IMR-90 (cell line): ENCODE results near the gene TSTD1. TPM values are rescaled to one million over a fixed set of nuclear protein-coding genes. Genes with fewer than 3 reads are reported as not detected.

ENCODE experiments used
- ATAC-seq: fragments of 200-7000 bp; cut with Tn5 transposase; 2 replicates; pipeline ENCODE4 v1.9.1; 2020; ENCODE audit warnings: low read depth, mild to moderate bottlenecking, moderate library complexity
- BruUV-seq: library from RNA; stranded (reverse); fragments of 400-500 nt; replicated peaks from 2 replicates; lab custom pipeline; 2021; lab: Mats Ljungman, UMichigan
- CTCF ChIA-PET: fragments of 300-600 bp; formaldehyde crosslinking; extraction: SDS; loops from one replicate; lab custom pipeline; 2021; ENCODE audit warnings: antibody characterized with exemption; lab: Yijun Ruan, JAX
- POLR2A ChIA-PET: fragments of 300-600 bp; sonication (Branson Sonifier 250); formaldehyde crosslinking; loops from one replicate; lab custom pipeline; 2022; ENCODE audit warnings: antibody characterized with exemption; ENCODE audit not compliant: unreplicated experiment; lab: Charles Lee
- DNase-seq: peaks from one replicate; pipeline ENCODE4 v3.0.0; 2013
- H2AFZ ChIP-seq: replicated peaks from 2 replicates; pipeline ENCODE3; 2013; ENCODE audit warnings: low read length, mild to moderate bottlenecking; ENCODE audit not compliant: poor library complexity
- H2AK5ac ChIP-seq: 2 replicates; pipeline ENCODE4 v1.6.1; 2013; ENCODE audit warnings: low read depth, low read length, inconsistent platforms
- H2AK9ac ChIP-seq: replicated peaks from 2 replicates; pipeline ENCODE3; 2013; ENCODE audit warnings: mild to moderate bottlenecking, low read depth, low read length, moderate library complexity; ENCODE audit not compliant: poor library complexity
- H2BK120ac ChIP-seq: 2 replicates; pipeline ENCODE4 v1.6.1; 2013; ENCODE audit warnings: low read depth, low read length, inconsistent platforms
- H2BK15ac ChIP-seq: 3 replicates; pipeline ENCODE4 v1.6.1; 2013; ENCODE audit warnings: low read depth, low read length, inconsistent platforms
- H2BK20ac ChIP-seq: 2 replicates; pipeline ENCODE4 v1.6.1; 2013; ENCODE audit warnings: low read depth, mild to moderate bottlenecking, inconsistent platforms, low read length, moderate library complexity
- H2BK5ac ChIP-seq: 2 replicates; pipeline ENCODE4 v1.6.1; 2013; ENCODE audit warnings: mild to moderate bottlenecking, low read depth, low read length, inconsistent platforms; ENCODE audit not compliant: poor library complexity, severe bottlenecking
- H3K14ac ChIP-seq: replicated peaks from 2 replicates; pipeline ENCODE4 v1.6.1; 2013; ENCODE audit warnings: low read depth, low read length, inconsistent platforms
- H3K18ac ChIP-seq: 2 replicates; pipeline ENCODE4 v1.6.1; 2013; ENCODE audit warnings: low read depth, low read length, control low read depth
- H3K23ac ChIP-seq: 2 replicates; pipeline ENCODE4 v1.6.1; 2013; ENCODE audit warnings: low read depth, low read length, inconsistent platforms
- H3K27ac ChIP-seq: 2 replicates; pipeline ENCODE4 v1.5.1; 2013; ENCODE audit warnings: mild to moderate bottlenecking, control low read depth, low read length; ENCODE audit not compliant: insufficient read depth
- H3K27me3 ChIP-seq: 2 replicates; pipeline ENCODE4 v1.6.1; 2013; ENCODE audit warnings: low read length; ENCODE audit not compliant: control insufficient read depth, insufficient read depth
- H3K36me3 ChIP-seq: 2 replicates; pipeline ENCODE4 v1.6.1; 2013; ENCODE audit warnings: low read length, mixed read lengths; ENCODE audit not compliant: control insufficient read depth, insufficient read depth
- H3K4ac ChIP-seq: 2 replicates; pipeline ENCODE4 v1.6.1; 2013; ENCODE audit warnings: low read depth, low read length, inconsistent platforms
- H3K4me1 ChIP-seq: 2 replicates; pipeline ENCODE4 v1.6.1; 2013; ENCODE audit warnings: low read length, mixed read lengths; ENCODE audit not compliant: control insufficient read depth, insufficient read depth
- H3K4me2 ChIP-seq: 2 replicates; pipeline ENCODE4 v1.6.1; 2013; ENCODE audit warnings: low read depth, mild to moderate bottlenecking, control low read depth, low read length, moderate library complexity
- H3K4me3 ChIP-seq: 2 replicates; pipeline ENCODE4 v1.5.1; 2013; ENCODE audit warnings: low read depth, mild to moderate bottlenecking, control low read depth, low read length, moderate library complexity; ENCODE audit not compliant: insufficient read depth
- H3K56ac ChIP-seq: 2 replicates; pipeline ENCODE4 v1.6.1; 2013; ENCODE audit warnings: low read length, inconsistent platforms; ENCODE audit not compliant: insufficient read depth; ENCODE audit errors: extremely low read depth
- H3K79me1 ChIP-seq, 2 experiments: 2 replicates each; pipeline ENCODE4 v1.6.1; 2013; ENCODE audit warnings: low read length in 2 of 2, inconsistent platforms in 1 of 2, low read depth in 1 of 2
- H3K9ac ChIP-seq: 2 replicates; pipeline ENCODE4 v1.6.1; 2013; ENCODE audit warnings: low read depth, low read length, control low read depth
- H3K9me1 ChIP-seq: 2 replicates; pipeline ENCODE4 v1.6.1; 2013; ENCODE audit warnings: low read length, inconsistent platforms; ENCODE audit not compliant: insufficient read depth
- H3K9me3 ChIP-seq: 2 replicates; pipeline ENCODE4 v1.6.1; 2013; ENCODE audit warnings: low read length; ENCODE audit not compliant: control insufficient read depth, insufficient read depth
- H4K20me1 ChIP-seq: 2 replicates; pipeline ENCODE4 v1.6.1; 2013; ENCODE audit warnings: low read length, inconsistent platforms; ENCODE audit not compliant: insufficient read depth
- H4K5ac ChIP-seq: 2 replicates; pipeline ENCODE4 v1.6.1; 2013; ENCODE audit warnings: mild to moderate bottlenecking, low read depth, low read length, control low read depth
- H4K8ac ChIP-seq, 2 experiments: 2 replicates each; pipeline ENCODE4 v1.6.1; 2013; ENCODE audit warnings: low read depth in 2 of 2, low read length in 2 of 2, control low read depth in 1 of 2, inconsistent platforms in 1 of 2
- H4K91ac ChIP-seq: 2 replicates; pipeline ENCODE4 v1.6.1; 2013; ENCODE audit warnings: low read depth, low read length, inconsistent platforms; ENCODE audit not compliant: insufficient read depth
- FOS ChIP-seq: fragments of 150-350 bp; IDR thresholded peaks from 2 replicates; pipeline ENCODE4 v1.6.1; 2016; ENCODE audit warnings: low read depth, low read length
- MAZ ChIP-seq: IDR thresholded peaks from 2 replicates; pipeline ENCODE4 v1.6.1; 2012; ENCODE audit warnings: low read depth, mild to moderate bottlenecking, low read length, improper control_type of control experiment, moderate library complexity, borderline replicate concordance
- RCOR1 ChIP-seq: IDR thresholded peaks from 2 replicates; pipeline ENCODE4 v1.6.1; 2012; ENCODE audit warnings: mild to moderate bottlenecking, low read length, improper control_type of control experiment; ENCODE audit not compliant: insufficient replicate concordance
- WGBS, 2 experiments: methylation state at CpG; one replicate each; pipeline versions ENCODE4 v1.1.5 to v1.1.7; 2013; ENCODE audit warnings: missing lambda C conversion rate in 2 of 2; ENCODE audit not compliant: insufficient read length in 1 of 2; ENCODE audit errors: extremely low coverage in 2 of 2; 5-methylcytosine and 5-hydroxymethylcytosine counted together
- dilution Hi-C: fragments of 300-500 bp; cut with HindIII; formaldehyde crosslinking; loops from one replicate; pipeline ENCODE4 v1.14.3; 2018; ENCODE audit warnings: low sequenced_read_pairs; ENCODE audit not compliant: unreplicated experiment
- in situ Hi-C: fragments of 300-500 bp; cut with MboI; formaldehyde crosslinking; loops from 3 replicates; pipeline ENCODE4 v1.14.3; 2019; ENCODE audit warnings: low sequenced_read_pairs, inconsistent platforms, mixed read lengths
- intact Hi-C: fragments of 100-400 bp; cut with micrococcal nuclease; formaldehyde crosslinking; loops from 2 replicates; pipeline ENCODE4 v1.10.0; 2022
- polyA plus RNA-seq, 3 experiments: library from polyadenylated mRNA; depleted of rRNA; stranded (reverse); fragments of >200 nt; gene quantifications; 2 replicates each; pipeline ENCODE4 v1.2.3, GENCODE V29; 2012; ENCODE audit warnings: low replicate concordance in 1 of 3
- total RNA-seq: library from RNA; depleted of rRNA; stranded (reverse); fragments of >200 nt; gene quantifications from 2 replicates; pipeline ENCODE4 v1.2.3, GENCODE V29; 2012

TSTD1 gene
- total and polyA plus RNA-seq, 2 of the 4 experiments (the other 2 are of a cell fraction), result 0.21 TPM; not detected in 1

- no peak overlapping the region for H3K9ac ChIP-seq
- dilution Hi-C loops, result no loop called here
Measured at GRCh38 chr1:161021165-161021969, 17.4 kb downstream of the TSTD1 start.

More at GRCh38 chr1:161021165-161021969, 17.4 kb downstream of the TSTD1 start:
- peaks cover 28% of the 10 kb centered on the region for H3K27me3 ChIP-seq
- H4K20me1 ChIP-seq, result no peaks in the 10 kb centered on the region
- H3K18ac ChIP-seq, result no peak overlapping the region
- peak overlapping the region; percentile 99 for H3K4me2 ChIP-seq
- H3K4me1 ChIP-seq, result peaks cover 3% of the 10 kb centered on the region; the same call in 1 of the 2 replicates
- H3K14ac ChIP-seq, result no peak overlapping the region
- no peak overlapping the region for H2BK20ac ChIP-seq
- intact Hi-C loops, result no loop called here
- no peak overlapping the region for H2BK15ac ChIP-seq
- 0% methylated on average over 9 of the region's 34 CpGs; no CpG with 5 or more reads in 1 of the 2 experiments for WGBS, 2 experiments
- TF ChIP-seq MAZ (no peak), FOS (no peak), RCOR1 (no peak)
- no peak overlapping the region for H2BK120ac ChIP-seq
- no peak overlapping the region for H4K91ac ChIP-seq
- H3K4me3 ChIP-seq, result peak overlapping the region; percentile 58
- no peak overlapping the region for H4K8ac ChIP-seq
- ChIA-PET CTCF (interaction anchor here (1.3 kb wide), 1 partner anchor 24 kb away, joined by 5 read pairs; no protein-coding TSS in a partner anchor), POLR2A (no interaction called here)
- H3K23ac ChIP-seq, result no peak overlapping the region
- no peak overlapping the region for H3K4ac ChIP-seq
- H3K79me1 ChIP-seq, result no peaks in the 10 kb centered on the region
- no peak overlapping the region for H3K27ac ChIP-seq
- ATAC-seq, result peak; percentile 67
- no TSS peak for BruUV-seq
- peak; percentile 20 for DNase-seq
- H3K56ac ChIP-seq, result no peak overlapping the region
- H4K5ac ChIP-seq, result no peak overlapping the region
- H3K36me3 ChIP-seq, result no peaks in the 10 kb centered on the region
- H2AFZ ChIP-seq, result peak overlapping the region; percentile 92
- H2BK5ac ChIP-seq, result no peak overlapping the region
- H2AK9ac ChIP-seq, result no peak overlapping the region
- in situ Hi-C loops, result no loop called here
- H2AK5ac ChIP-seq, result no peak overlapping the region
- peaks cover 6% of the 10 kb centered on the region; the same call in 1 of the 2 replicates for H3K9me1 ChIP-seq
- no peaks in the 10 kb centered on the region for H3K9me3 ChIP-seq
